IMR-90 (cell line): ENCODE measurements around the gene SCAF4. TPM values are rescaled to one million over a fixed set of nuclear protein-coding genes. Genes with fewer than 3 reads are reported as not detected.

Source experiments
- ATAC-seq: fragments of 200-7000 bp; cut with Tn5 transposase; 2 replicates; pipeline ENCODE4 v1.9.1; 2020; ENCODE audit warnings: low read depth, mild to moderate bottlenecking, moderate library complexity
- BruUV-seq: library from RNA; stranded (reverse); fragments of 400-500 nt; replicated peaks from 2 replicates; lab custom pipeline; 2021; lab: Mats Ljungman, UMichigan
- CTCF ChIA-PET: fragments of 300-600 bp; formaldehyde crosslinking; extraction: SDS; loops from one replicate; lab custom pipeline; 2021; ENCODE audit warnings: antibody characterized with exemption; lab: Yijun Ruan, JAX
- POLR2A ChIA-PET: fragments of 300-600 bp; sonication (Branson Sonifier 250); formaldehyde crosslinking; loops from one replicate; lab custom pipeline; 2022; ENCODE audit warnings: antibody characterized with exemption; ENCODE audit not compliant: unreplicated experiment; lab: Charles Lee
- DNase-seq: peaks from one replicate; pipeline ENCODE4 v3.0.0; 2013
- H2AFZ ChIP-seq: replicated peaks from 2 replicates; pipeline ENCODE3; 2013; ENCODE audit warnings: low read length, mild to moderate bottlenecking; ENCODE audit not compliant: poor library complexity
- H2AK5ac ChIP-seq: 2 replicates; pipeline ENCODE4 v1.6.1; 2013; ENCODE audit warnings: low read depth, low read length, inconsistent platforms
- H2AK9ac ChIP-seq: replicated peaks from 2 replicates; pipeline ENCODE3; 2013; ENCODE audit warnings: mild to moderate bottlenecking, low read depth, low read length, moderate library complexity; ENCODE audit not compliant: poor library complexity
- H2BK120ac ChIP-seq: 2 replicates; pipeline ENCODE4 v1.6.1; 2013; ENCODE audit warnings: low read depth, low read length, inconsistent platforms
- H2BK15ac ChIP-seq: 3 replicates; pipeline ENCODE4 v1.6.1; 2013; ENCODE audit warnings: low read depth, low read length, inconsistent platforms
- H2BK20ac ChIP-seq: 2 replicates; pipeline ENCODE4 v1.6.1; 2013; ENCODE audit warnings: low read depth, mild to moderate bottlenecking, inconsistent platforms, low read length, moderate library complexity
- H2BK5ac ChIP-seq: 2 replicates; pipeline ENCODE4 v1.6.1; 2013; ENCODE audit warnings: mild to moderate bottlenecking, low read depth, low read length, inconsistent platforms; ENCODE audit not compliant: poor library complexity, severe bottlenecking
- H3K14ac ChIP-seq: replicated peaks from 2 replicates; pipeline ENCODE4 v1.6.1; 2013; ENCODE audit warnings: low read depth, low read length, inconsistent platforms
- H3K18ac ChIP-seq: 2 replicates; pipeline ENCODE4 v1.6.1; 2013; ENCODE audit warnings: low read depth, low read length, control low read depth
- H3K23ac ChIP-seq: 2 replicates; pipeline ENCODE4 v1.6.1; 2013; ENCODE audit warnings: low read depth, low read length, inconsistent platforms
- H3K27ac ChIP-seq: 2 replicates; pipeline ENCODE4 v1.5.1; 2013; ENCODE audit warnings: mild to moderate bottlenecking, control low read depth, low read length; ENCODE audit not compliant: insufficient read depth
- H3K27me3 ChIP-seq: 2 replicates; pipeline ENCODE4 v1.6.1; 2013; ENCODE audit warnings: low read length; ENCODE audit not compliant: control insufficient read depth, insufficient read depth
- H3K36me3 ChIP-seq: 2 replicates; pipeline ENCODE4 v1.6.1; 2013; ENCODE audit warnings: low read length, mixed read lengths; ENCODE audit not compliant: control insufficient read depth, insufficient read depth
- H3K4ac ChIP-seq: 2 replicates; pipeline ENCODE4 v1.6.1; 2013; ENCODE audit warnings: low read depth, low read length, inconsistent platforms
- H3K4me1 ChIP-seq: 2 replicates; pipeline ENCODE4 v1.6.1; 2013; ENCODE audit warnings: low read length, mixed read lengths; ENCODE audit not compliant: control insufficient read depth, insufficient read depth
- H3K4me2 ChIP-seq: 2 replicates; pipeline ENCODE4 v1.6.1; 2013; ENCODE audit warnings: low read depth, mild to moderate bottlenecking, control low read depth, low read length, moderate library complexity
- H3K4me3 ChIP-seq: 2 replicates; pipeline ENCODE4 v1.5.1; 2013; ENCODE audit warnings: low read depth, mild to moderate bottlenecking, control low read depth, low read length, moderate library complexity; ENCODE audit not compliant: insufficient read depth
- H3K56ac ChIP-seq: 2 replicates; pipeline ENCODE4 v1.6.1; 2013; ENCODE audit warnings: low read length, inconsistent platforms; ENCODE audit not compliant: insufficient read depth; ENCODE audit errors: extremely low read depth
- H3K79me1 ChIP-seq, 2 experiments: 2 replicates each; pipeline ENCODE4 v1.6.1; 2013; ENCODE audit warnings: low read length in 2 of 2, inconsistent platforms in 1 of 2, low read depth in 1 of 2
- H3K9ac ChIP-seq: 2 replicates; pipeline ENCODE4 v1.6.1; 2013; ENCODE audit warnings: low read depth, low read length, control low read depth
- H3K9me1 ChIP-seq: 2 replicates; pipeline ENCODE4 v1.6.1; 2013; ENCODE audit warnings: low read length, inconsistent platforms; ENCODE audit not compliant: insufficient read depth
- H3K9me3 ChIP-seq: 2 replicates; pipeline ENCODE4 v1.6.1; 2013; ENCODE audit warnings: low read length; ENCODE audit not compliant: control insufficient read depth, insufficient read depth
- H4K20me1 ChIP-seq: 2 replicates; pipeline ENCODE4 v1.6.1; 2013; ENCODE audit warnings: low read length, inconsistent platforms; ENCODE audit not compliant: insufficient read depth
- H4K5ac ChIP-seq: 2 replicates; pipeline ENCODE4 v1.6.1; 2013; ENCODE audit warnings: mild to moderate bottlenecking, low read depth, low read length, control low read depth
- H4K8ac ChIP-seq, 2 experiments: 2 replicates each; pipeline ENCODE4 v1.6.1; 2013; ENCODE audit warnings: low read depth in 2 of 2, low read length in 2 of 2, control low read depth in 1 of 2, inconsistent platforms in 1 of 2
- H4K91ac ChIP-seq: 2 replicates; pipeline ENCODE4 v1.6.1; 2013; ENCODE audit warnings: low read depth, low read length, inconsistent platforms; ENCODE audit not compliant: insufficient read depth
- POLR2A ChIP-seq: IDR thresholded peaks from 2 replicates; pipeline ENCODE4 v1.6.1; 2012; ENCODE audit warnings: mild to moderate bottlenecking, low read depth, low read length
- WGBS, 2 experiments: methylation state at CpG; one replicate each; pipeline versions ENCODE4 v1.1.5 to v1.1.7; 2013; ENCODE audit warnings: missing lambda C conversion rate in 2 of 2; ENCODE audit not compliant: insufficient read length in 1 of 2; ENCODE audit errors: extremely low coverage in 2 of 2; 5-methylcytosine and 5-hydroxymethylcytosine counted together
- dilution Hi-C: fragments of 300-500 bp; cut with HindIII; formaldehyde crosslinking; loops from one replicate; pipeline ENCODE4 v1.14.3; 2018; ENCODE audit warnings: low sequenced_read_pairs; ENCODE audit not compliant: unreplicated experiment
- in situ Hi-C: fragments of 300-500 bp; cut with MboI; formaldehyde crosslinking; loops from 3 replicates; pipeline ENCODE4 v1.14.3; 2019; ENCODE audit warnings: low sequenced_read_pairs, inconsistent platforms, mixed read lengths
- intact Hi-C: fragments of 100-400 bp; cut with micrococcal nuclease; formaldehyde crosslinking; loops from 2 replicates; pipeline ENCODE4 v1.10.0; 2022
- polyA plus RNA-seq, 3 experiments: library from polyadenylated mRNA; depleted of rRNA; stranded (reverse); fragments of >200 nt; gene quantifications; 2 replicates each; pipeline ENCODE4 v1.2.3, GENCODE V29; 2012; ENCODE audit warnings: low replicate concordance in 1 of 3
- total RNA-seq: library from RNA; depleted of rRNA; stranded (reverse); fragments of >200 nt; gene quantifications from 2 replicates; pipeline ENCODE4 v1.2.3, GENCODE V29; 2012

Gene SCAF4
- total and polyA plus RNA-seq, 2 of the 4 experiments (the other 2 are of a cell fraction): 2.7 to 12.1 TPM

DNA sequence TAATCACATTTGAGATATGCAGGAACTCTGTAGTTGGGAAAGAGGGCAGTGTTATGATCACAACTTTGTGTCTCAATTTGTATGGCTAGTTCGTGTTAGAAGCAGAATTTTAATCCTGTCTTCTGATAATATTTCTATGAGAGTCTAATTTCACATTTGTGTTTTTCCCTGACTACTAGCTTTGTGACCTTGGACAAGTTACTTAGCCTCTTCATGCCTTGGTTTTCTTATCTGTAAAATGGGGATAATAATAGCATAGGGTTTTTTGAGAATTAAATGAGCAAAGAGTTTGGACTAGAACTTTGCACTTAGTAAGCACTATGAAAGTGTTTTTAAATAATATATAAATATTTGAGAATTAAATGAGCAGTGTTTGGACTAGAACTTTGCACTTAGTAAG is 24.9 kb upstream of the SCAF4 start:
- Histone ChIP-seq H2BK15ac (no peak overlapping the region), H3K4ac (no peak overlapping the region), H3K4me1 (no peaks in the 10 kb centered on the region), H3K9me1 (no peaks in the 10 kb centered on the region), H3K9ac (no peak overlapping the region), H2BK5ac (no peak overlapping the region), H2BK120ac (no peak overlapping the region), H3K18ac (no peak overlapping the region), H3K36me3 (no peaks in the 10 kb centered on the region), H4K20me1 (no peaks in the 10 kb centered on the region), H2BK20ac (no peak overlapping the region), H3K14ac (no peak overlapping the region), H3K4me2 (no peak overlapping the region), H3K4me3 (no peak overlapping the region), H3K56ac (no peak overlapping the region), H4K91ac (no peak overlapping the region), H3K79me1 (no peaks in the 10 kb centered on the region), H2AFZ (no peak overlapping the region), H3K23ac (no peak overlapping the region), H3K27me3 (no peaks in the 10 kb centered on the region; the same call in 1 of the 2 replicates), H4K8ac (no peak overlapping the region), H3K27ac (no peak overlapping the region), H3K9me3 (no peaks in the 10 kb centered on the region), H4K5ac (no peak overlapping the region), H2AK9ac (no peak overlapping the region), H2AK5ac (no peak overlapping the region)
- intact Hi-C loops (no loop called here), in situ Hi-C loops (no loop called here), dilution Hi-C loops (no loop called here)
- CTCF ChIA-PET: interaction anchor here (0.6 kb wide), 1 partner anchor 671 kb away, joined by 4 read pairs; no protein-coding TSS in a partner anchor
- no CpG with 5 or more reads among the region's 1 CpG for WGBS, 2 experiments
- BruUV-seq: no TSS peak
- POLR2A ChIA-PET: no interaction called here
- no peak for DNase-seq
- TF ChIP-seq POLR2A: no peak
- no peak for ATAC-seq
